ENCODE data around the gene GALNT10. TPM values are rescaled to one million over a fixed set of nuclear protein-coding genes. Genes with fewer than 3 reads are reported as not detected.
A peak's percentile ranks its signal among the peaks of the same experiment; 100 is the strongest.

GALNT10 gene
- total and polyA plus RNA-seq, 12 donors, result 3.1 to 19.0 (median 11.7) TPM

GRCh38 chr5:154461531-154461930 lies 271.0 kb downstream of the GALNT10 start:
- no peaks in the 10 kb centered on the region for H3K9me3 ChIP-seq
- peaks cover 0 to 42% (median 14%) of the 10 kb centered on the region in 9 donors for H3K36me3 ChIP-seq
- no peak overlapping the region for H3K27ac ChIP-seq
- H3K4me1 ChIP-seq, result peaks cover 0 to 22% (median 17%) of the 10 kb centered on the region in 9 donors
- H3K4me3 ChIP-seq, result no peak overlapping the region
- peak in 3 of 8 donors; percentile 16 to 48 (median 36) for ATAC-seq
- DNase-seq, result no peak
- WGBS, 2 donors, result 61 to 64% methylated on average over 6 of the region's 6 CpGs
- intact Hi-C loops (cut with DNase I), result no loop called here
- TF ChIP-seq CTCF (IDR thresholded peaks at IDR 0.05), result peak in 2 of 9 donors; percentile 10 to 19
- no peaks in the 10 kb centered on the region for H3K27me3 ChIP-seq

- intact Hi-C loops (cut with DNase I), result no loop called here
- no peak for ATAC-seq
- no peak for TF ChIP-seq CTCF (IDR thresholded peaks at IDR 0.05)
- DNase-seq, result no peak
- Histone ChIP-seq H3K9me3 (no peaks in the 10 kb centered on the region), H3K4me1 (peaks cover 0 to 10% (median 7%) of the 10 kb centered on the region in 9 donors), H3K27ac (no peak overlapping the region), H3K27me3 (peaks cover 0 to 23% (median 6%) of the 10 kb centered on the region in 7 donors), H3K36me3 (peaks cover 0 to 17% (median 0%) of the 10 kb centered on the region in 9 donors), H3K4me3 (no peak overlapping the region)
- WGBS, 2 donors, result 68 to 74% methylated on average over 1 of the region's 1 CpG
Measured at GRCh38 chr5:154464438-154464837, 273.9 kb downstream of the GALNT10 start.

GRCh38 chr5:154465169-154465568 lies 274.6 kb downstream of the GALNT10 start:
- Histone ChIP-seq H3K27ac (no peak overlapping the region), H3K9me3 (no peaks in the 10 kb centered on the region), H3K27me3 (peaks cover 0 to 28% (median 11%) of the 10 kb centered on the region in 7 donors), H3K4me3 (no peak overlapping the region), H3K36me3 (peaks cover 0 to 17% (median 0%) of the 10 kb centered on the region in 9 donors), H3K4me1 (peaks cover 0 to 3% (median 0%) of the 10 kb centered on the region in 9 donors)
- ATAC-seq (no peak), DNase-seq (no peak)
- intact Hi-C loops (cut with DNase I), result loop anchor here in 1 of 10 donors (5.0 kb wide), 1 partner anchor 142 kb away; no protein-coding TSS in a partner anchor
- 58 to 75% methylated on average over 6 of the region's 6 CpGs for WGBS, 2 donors
- TF ChIP-seq CTCF (IDR thresholded peaks at IDR 0.05), result no peak

GRCh38 chr5:154466147-154466546 lies 275.6 kb downstream of the GALNT10 start:
- WGBS, 2 donors, result 68 to 70% methylated on average over 5 of the region's 5 CpGs
- Histone ChIP-seq H3K27me3 (peaks cover 0 to 38% (median 21%) of the 10 kb centered on the region in 7 donors), H3K27ac (no peak overlapping the region), H3K4me3 (no peak overlapping the region), H3K4me1 (peaks cover 0 to 8% (median 2%) of the 10 kb centered on the region in 9 donors), H3K9me3 (no peaks in the 10 kb centered on the region), H3K36me3 (peaks cover 0 to 8% (median 0%) of the 10 kb centered on the region in 9 donors)
- no peak for TF ChIP-seq CTCF (IDR thresholded peaks at IDR 0.05)
- ATAC-seq (no peak), DNase-seq (no peak)
- intact Hi-C loops (cut with DNase I), result loop anchor here in 4 of 10 donors (2.0 to 5.0 kb wide), 2 partner anchors 141 to 145 kb away; no protein-coding TSS in a partner anchor

All from heart right ventricle (tissue), 16 donors.